HEK293 (cell line): ENCODE results near the gene EEF1AKMT3.

ENCODE experiments used
- CTCF ChIA-PET: fragments of 350-600 bp; formaldehyde crosslinking; extraction: SDS; loops from one replicate; lab custom pipeline; 2021; ENCODE audit warnings: antibody characterized with exemption; lab: Yijun Ruan, JAX
- POLR2A ChIA-PET: fragments of 300-600 bp; formaldehyde crosslinking; extraction: SDS; loops from one replicate; lab custom pipeline; 2020; ENCODE audit warnings: antibody characterized with exemption, inconsistent platforms; lab: Yijun Ruan, JAX
- H3K27ac ChIP-seq: fragments of 200-500 bp; sonication (Bioruptor generic); 2 replicates; pipeline ENCODE4 v1.5.1; 2014; ENCODE audit warnings: low read depth, low read length, control low read depth, inconsistent platforms; ENCODE audit errors: extremely low read depth
- H3K36me3 ChIP-seq, 2 experiments: fragments of 200-500 bp in 1 of 2; sonication (Bioruptor generic) in 1 of 2; 1 replicate in 1 of 2; 2 replicates in 1 of 2; pipeline ENCODE4 v1.5.1; 2014 to 2017; ENCODE audit warnings: inconsistent platforms in 2 of 2, low read length in 2 of 2; ENCODE audit not compliant: control insufficient read depth in 2 of 2, insufficient read depth in 1 of 2
- H3K4me1 ChIP-seq: fragments of 200-500 bp; sonication (Bioruptor generic); 2 replicates; pipeline ENCODE4 v1.5.1; 2014; ENCODE audit warnings: mild to moderate bottlenecking, low read length, inconsistent platforms; ENCODE audit not compliant: control insufficient read depth, insufficient read depth
- H3K4me3 ChIP-seq: 2 replicates; pipeline ENCODE4 v1.5.1; 2011; ENCODE audit warnings: low read depth, mild to moderate bottlenecking, control low read depth, low read length, moderate library complexity
- H3K9me3 ChIP-seq: fragments of 200-500 bp; sonication (Bioruptor generic); 2 replicates; pipeline ENCODE4 v1.5.1; 2014; ENCODE audit warnings: low read depth, low read length, inconsistent platforms; ENCODE audit not compliant: control insufficient read depth, insufficient read depth
- ATF2 ChIP-seq: fragments of 450-650 bp; formaldehyde crosslinking; IDR thresholded peaks from 2 replicates; pipeline ENCODE4 v1.5.1; 2016; ENCODE audit warnings: missing biosample characterization, missing genetic modification characterization, low read depth
- BCL11A ChIP-seq: fragments of 450-650 bp; formaldehyde crosslinking; IDR thresholded peaks from 2 replicates; pipeline ENCODE4 v1.5.1; 2016; ENCODE audit warnings: low read depth, missing biosample characterization, missing genetic modification characterization
- GLIS1 ChIP-seq: fragments of 450-650 bp; formaldehyde crosslinking; IDR thresholded peaks from 2 replicates; pipeline ENCODE4 v1.5.1; 2016; ENCODE audit warnings: missing biosample characterization, missing genetic modification characterization
- GLIS2 ChIP-seq: fragments of 450-650 bp; formaldehyde crosslinking; IDR thresholded peaks from 2 replicates; pipeline ENCODE4 v1.5.1; 2016; ENCODE audit warnings: missing biosample characterization, missing genetic modification characterization
- KLF16 ChIP-seq: fragments of 450-650 bp; formaldehyde crosslinking; IDR thresholded peaks from 2 replicates; pipeline ENCODE4 v1.5.1; 2017; ENCODE audit warnings: missing biosample characterization, missing genetic modification characterization
- MZF1 ChIP-seq: fragments of 450-650 bp; formaldehyde crosslinking; IDR thresholded peaks from 2 replicates; pipeline ENCODE4 v1.5.1; 2017; ENCODE audit warnings: missing biosample characterization, missing genetic modification characterization, borderline replicate concordance
- OSR2 ChIP-seq: fragments of 450-650 bp; formaldehyde crosslinking; IDR thresholded peaks from 2 replicates; pipeline ENCODE4 v1.5.1; 2016; ENCODE audit warnings: missing biosample characterization, missing genetic modification characterization
- PBX3 ChIP-seq: sonication (generic); formaldehyde crosslinking; IDR thresholded peaks from 2 replicates; pipeline ENCODE4 v1.8.1; 2022; ENCODE audit warnings: mild to moderate bottlenecking, moderate library complexity, missing genetic modification reagents
- ZBTB20 ChIP-seq: fragments of 450-650 bp; formaldehyde crosslinking; IDR thresholded peaks from 2 replicates; pipeline ENCODE4 v1.5.1; 2016; ENCODE audit warnings: missing biosample characterization, missing genetic modification characterization
- ZBTB48 ChIP-seq: fragments of 450-650 bp; formaldehyde crosslinking; IDR thresholded peaks from 2 replicates; pipeline ENCODE4 v1.5.1; 2016; ENCODE audit warnings: missing biosample characterization, missing genetic modification characterization
- ZBTB8A ChIP-seq: fragments of 450-650 bp; formaldehyde crosslinking; IDR thresholded peaks from 2 replicates; pipeline ENCODE4 v1.5.1; 2016; ENCODE audit warnings: missing biosample characterization, missing genetic modification characterization
- ZFHX2 ChIP-seq: fragments of 450-650 bp; formaldehyde crosslinking; conservative IDR thresholded peaks from 2 replicates; pipeline ENCODE4 v1.5.1; 2016; ENCODE audit warnings: missing biosample characterization, missing genetic modification characterization
- ZNF133 ChIP-seq: fragments of 450-650 bp; formaldehyde crosslinking; IDR thresholded peaks from 2 replicates; pipeline ENCODE4 v1.5.1; 2016; ENCODE audit warnings: missing biosample characterization, missing genetic modification characterization
- ZNF148 ChIP-seq: fragments of 450-650 bp; formaldehyde crosslinking; IDR thresholded peaks from 2 replicates; pipeline ENCODE4 v1.5.0; 2017; ENCODE audit warnings: missing biosample characterization, missing genetic modification characterization, borderline replicate concordance
- ZNF157 ChIP-seq: fragments of 450-650 bp; formaldehyde crosslinking; IDR thresholded peaks from 2 replicates; pipeline ENCODE4 v1.5.1; 2016; ENCODE audit warnings: missing biosample characterization, missing genetic modification characterization
- ZNF16 ChIP-seq: fragments of 450-650 bp; formaldehyde crosslinking; IDR thresholded peaks from 2 replicates; pipeline ENCODE4 v1.5.1; 2016; ENCODE audit warnings: low read depth, missing biosample characterization, missing genetic modification characterization
- ZNF221 ChIP-seq: fragments of 450-650 bp; formaldehyde crosslinking; IDR thresholded peaks from 2 replicates; pipeline ENCODE4 v1.5.1; 2017; ENCODE audit warnings: missing biosample characterization, missing genetic modification characterization, borderline replicate concordance
- ZNF324 ChIP-seq: fragments of 450-650 bp; formaldehyde crosslinking; IDR thresholded peaks from 2 replicates; pipeline ENCODE4 v1.5.1; 2016; ENCODE audit warnings: missing biosample characterization, missing genetic modification characterization
- ZNF335 ChIP-seq: fragments of 450-650 bp; formaldehyde crosslinking; conservative IDR thresholded peaks from 2 replicates; pipeline ENCODE4 v1.5.1; 2016; ENCODE audit warnings: missing biosample characterization, missing genetic modification characterization
- ZNF341 ChIP-seq: fragments of 450-650 bp; formaldehyde crosslinking; IDR thresholded peaks from 2 replicates; pipeline ENCODE4; 2016; ENCODE audit warnings: low read depth, missing biosample characterization, missing genetic modification characterization
- ZNF354C ChIP-seq: fragments of 450-650 bp; formaldehyde crosslinking; IDR thresholded peaks from 2 replicates; pipeline ENCODE4 v1.5.1; 2016; ENCODE audit warnings: missing biosample characterization, missing genetic modification characterization, low read depth, borderline replicate concordance
- ZNF366 ChIP-seq: fragments of 450-650 bp; formaldehyde crosslinking; conservative IDR thresholded peaks from 2 replicates; pipeline ENCODE4 v1.5.1; 2016; ENCODE audit warnings: missing biosample characterization, missing genetic modification characterization
- ZNF394 ChIP-seq: fragments of 450-650 bp; formaldehyde crosslinking; IDR thresholded peaks from 2 replicates; pipeline ENCODE4 v1.5.1; 2016; ENCODE audit warnings: missing biosample characterization, missing genetic modification characterization, mild to moderate bottlenecking, moderate library complexity, borderline replicate concordance
- ZNF426 ChIP-seq: fragments of 450-650 bp; formaldehyde crosslinking; IDR thresholded peaks from 2 replicates; pipeline ENCODE4 v1.5.1; 2017; ENCODE audit warnings: missing biosample characterization, missing genetic modification characterization, mild to moderate bottlenecking, inconsistent platforms, moderate library complexity
- ZNF529 ChIP-seq: fragments of 450-650 bp; formaldehyde crosslinking; IDR thresholded peaks from 2 replicates; pipeline ENCODE4 v1.5.1; 2017; ENCODE audit warnings: missing genetic modification characterization, missing biosample characterization; ENCODE audit not compliant: insufficient replicate concordance
- ZNF530 ChIP-seq: fragments of 450-650 bp; formaldehyde crosslinking; IDR thresholded peaks from 2 replicates; pipeline ENCODE4 v1.5.1; 2016; ENCODE audit warnings: low read depth, missing biosample characterization, missing genetic modification characterization
- ZNF561 ChIP-seq: fragments of 450-650 bp; IDR thresholded peaks from 2 replicates; pipeline ENCODE4 v1.5.1; 2018; ENCODE audit warnings: missing biosample characterization, missing genetic modification characterization, borderline replicate concordance
- ZNF585B ChIP-seq: fragments of 450-650 bp; formaldehyde crosslinking; IDR thresholded peaks from 2 replicates; pipeline ENCODE4 v1.5.1; 2016; ENCODE audit warnings: missing biosample characterization, missing genetic modification characterization
- ZNF624 ChIP-seq: fragments of 450-650 bp; formaldehyde crosslinking; IDR thresholded peaks from 2 replicates; pipeline ENCODE4 v1.5.1; 2017; ENCODE audit warnings: missing biosample characterization, missing genetic modification characterization
- ZNF626 ChIP-seq: fragments of 450-650 bp; sonication (Bioruptor Pico); formaldehyde crosslinking; IDR thresholded peaks from 2 replicates; pipeline ENCODE4 v1.5.1; 2018; ENCODE audit warnings: missing biosample characterization, missing genetic modification characterization, inconsistent platforms
- ZNF629 ChIP-seq: fragments of 450-650 bp; formaldehyde crosslinking; IDR thresholded peaks from 2 replicates; pipeline ENCODE4 v1.5.1; 2017; ENCODE audit warnings: missing biosample characterization, missing genetic modification characterization
- ZNF660 ChIP-seq: fragments of 450-650 bp; IDR thresholded peaks from 2 replicates; pipeline ENCODE4 v1.5.1; 2018; ENCODE audit warnings: missing biosample characterization, mild to moderate bottlenecking, missing genetic modification characterization

EEF1AKMT3 gene

GRCh38 chr12:57766464-57767304 lies 5.7 kb upstream of the EEF1AKMT3 start, which contains the start of gene CYP27B1:
Gene CYP27B1 (minus strand): TSS chr12:57767078. CDS start chr12:57767041, 37 bp downstream.
- CTCF ChIA-PET, result interaction anchor here (0.5 to 3.8 kb wide), 11 partner anchors 9 to 174 kb away, joined by 3 to 26 read pairs (median 3); partner anchors contain the start of genes MARCHF9 and TSFM
- H3K27ac ChIP-seq, result no peak within 1 kb of the TSS; the same call in 1 of the 2 replicates
- peak within 1 kb of the TSS; percentile 24 for H3K4me3 ChIP-seq
- POLR2A ChIA-PET, result interaction anchor here (0.5 to 2.5 kb wide), 7 partner anchors 10 to 127 kb away, joined by 3 to 8 read pairs (median 4); partner anchors contain the start of genes CDK4 and TSPAN31
- H3K4me1 ChIP-seq, result peaks cover 18% of the 10 kb centered on the region
- H3K36me3 ChIP-seq, result peaks cover 0 to 34% of the 10 kb centered on the region in 2 experiments; a peak in 2 of 3 replicates
- no peaks in the 10 kb centered on the region for H3K9me3 ChIP-seq
- TF ChIP-seq ZNF16 (tag by site-specific recombination) (no peak), ZNF530 (no peak), KLF16 (tag by site-specific recombination) (peak; percentile 19; the same call in 1 of the 2 replicates), ZBTB8A (tag by site-specific recombination) (peak; percentile 97), ZNF354C (tag by site-specific recombination) (no peak), ZNF133 (tag by site-specific recombination) (no peak), BCL11A (tag by site-specific recombination) (no peak), ZNF366 (tag by site-specific recombination) (peak; percentile 29; the same call in 1 of the 2 replicates), ZNF629 (tag by site-specific recombination) (no peak), ZNF341 (tag by site-specific recombination) (peak; percentile 97), ZFHX2 (tag by site-specific recombination) (peak; percentile 44), ZBTB48 (tag by site-specific recombination) (peak; percentile 37; the same call in 1 of the 2 replicates), ZNF529 (no peak), ZNF561 (tag by site-specific recombination) (0 out of 2 replicates have a peak, but pooled peaks have one; percentile 57), GLIS2 (peak; percentile 82; the same call in 1 of the 2 replicates), PBX3 (CRISPR knock-in tag) (no peak), OSR2 (tag by site-specific recombination) (peak; percentile 69), MZF1 (tag by site-specific recombination) (peak; percentile 61; the same call in 1 of the 2 replicates), ZNF660 (no peak), ZNF221 (tag by site-specific recombination) (no peak), ZNF157 (no peak), ZNF324 (0 out of 2 replicates have a peak, but pooled peaks have one; percentile 29), ATF2 (0 out of 2 replicates have a peak, but pooled peaks have one; percentile 4), ZNF394 (tag by site-specific recombination) (peak; percentile 60; the same call in 1 of the 2 replicates), ZNF585B (tag by site-specific recombination) (no peak), ZNF148 (tag by site-specific recombination) (no peak), ZNF335 (peak; percentile 58), ZBTB20 (peak; percentile 23; the same call in 1 of the 2 replicates), ZNF426 (tag by site-specific recombination) (no peak), ZNF624 (tag by site-specific recombination) (no peak), ZNF626 (tag by site-specific recombination) (no peak), GLIS1 (tag by site-specific recombination) (peak; percentile 71)
